ENCODE results near the gene TTYH3. TPM values are rescaled to one million over a fixed set of nuclear protein-coding genes. Genes with fewer than 3 reads are reported as not detected.

TTYH3 gene
- total and polyA plus RNA-seq, 2 of the 13 experiments (the other 11 are each of a cell fraction or from before 2014, with no cell fraction given) = 26.3 to 50.0 TPM

- Histone ChIP-seq H4K20me1 (ENCODE audit: insufficient read depth, low read length) (peaks cover 17% of the 10 kb centered on the region; the same call in 1 of the 2 replicates), H3K27me3 (ENCODE audit: control insufficient read depth in 1 of 2, insufficient read depth in 2 of 2, low read length in 2 of 2) (no peaks in the 10 kb centered on the region), H2AFZ (ENCODE audit: low read length) (no peak overlapping the region), H3K9ac (ENCODE audit: insufficient read depth, low read depth, low read length) (peak overlapping the region; percentile 62), H3K4me2 (ENCODE audit: low read depth, low read length) (peak overlapping the region; percentile 98), H3K79me2 (ENCODE audit: insufficient read depth, low read length) (peaks cover 30% of the 10 kb centered on the region), H3K4me3 (replicated peaks in 1 of 3; ENCODE audit: insufficient read depth in 1 of 3, low read depth in 2 of 3, low read length in 3 of 3) (peak overlapping the region; percentile 41 to 80 (median 56)), H3K4me1 (ENCODE audit: insufficient read depth, low read length) (peaks cover 74% of the 10 kb centered on the region), H3K36me3 (replicated peaks in 1 of 2; ENCODE audit: control insufficient read depth in 1 of 2, insufficient read depth in 2 of 2, low read length in 2 of 2) (peaks cover 0 to 1% of the 10 kb centered on the region in 2 experiments; a peak in 1 of 5 replicates), H3K27ac (ENCODE audit: extremely low read length, insufficient read depth, low read length) (peak overlapping the region; percentile 73), H3K9me3 (ENCODE audit: low read length) (no peaks in the 10 kb centered on the region)
- intact Hi-C loops (cut with micrococcal nuclease; ENCODE audit: unreplicated experiment) = no loop called here
- ATAC-seq (peak; percentile 68), FAIRE-seq (no peak), DNase-seq (ENCODE audit: low spot score) (peak; percentile 69)
- in situ Hi-C loops (cut with HindIII; ENCODE audit: extremely low pct_ligation_motif_present, low pct_unique_long_range_greater_than_20kb) = no loop called here
- ChIA-PET POLR2A (interaction anchor here (1.0 to 4.0 kb wide), 6 partner anchors 8 to 71 kb away, joined by 3 to 80 read pairs (median 5); no protein-coding TSS in a partner anchor), CTCF (ENCODE audit: low intra/inter-chr PET ratio, low total read pairs) (no interaction called here)
- no TSS peak for BruUV-seq (replicated peaks)
- 0% methylated on average over 5 of the region's 21 CpGs for WGBS (ENCODE audit: low lambda C conversion rate)
- TF ChIP-seq ZNF792 (CRISPR knock-in tag; IDR thresholded peaks at IDR 0.05) (no peak), ZNF180 (CRISPR knock-in tag; IDR thresholded peaks at IDR 0.05; ENCODE audit: borderline replicate concordance, low read depth) (no peak), FLYWCH1 (CRISPR knock-in tag; IDR thresholded peaks at IDR 0.05) (no peak), PRDM4 (CRISPR knock-in tag; IDR thresholded peaks at IDR 0.05; ENCODE audit: borderline replicate concordance) (no peak), AGO2 (optimal IDR thresholded peaks at IDR 0.05; ENCODE audit: low read depth, low read length) (no peak), GPN1 (CRISPR knock-in tag; IDR thresholded peaks at IDR 0.05; ENCODE audit: borderline replicate concordance) (no peak), ZNF629 (CRISPR knock-in tag; conservative IDR thresholded peaks at IDR 0.05) (no peak), RARG (CRISPR knock-in tag; IDR thresholded peaks at IDR 0.05; ENCODE audit: low read depth) (no peak), SNAPC4 (CRISPR knock-in tag; IDR thresholded peaks at IDR 0.05) (peak; percentile 14; the same call in 1 of the 2 replicates), ZFP36L2 (CRISPR knock-in tag; IDR thresholded peaks at IDR 0.05) (no peak), MZF1 (CRISPR knock-in tag; IDR thresholded peaks at IDR 0.05; ENCODE audit: borderline replicate concordance) (peak; percentile 92), ADNP (CRISPR knock-in tag; IDR thresholded peaks at IDR 0.05) (no peak), LRRFIP1 (CRISPR knock-in tag; conservative IDR thresholded peaks at IDR 0.05) (no peak)
These were observed 1.8 kb upstream of the TTYH3 start for GRCh38 chr7:2629746-2630681.

Data from HepG2 (cell line).